Mesendoderm (in vitro differentiated cells): ENCODE results near the gene EZH1.
A peak's percentile ranks its signal among the peaks of the same experiment; 100 is the strongest.

ENCODE experiments used
- DNase-seq: peaks from one replicate; pipeline ENCODE4 v3.0.0; 2013
- H2AK5ac ChIP-seq: 2 replicates; pipeline ENCODE4 v1.6.1; 2013; ENCODE audit warnings: low read length, inconsistent platforms
- H2BK120ac ChIP-seq: 2 replicates; pipeline ENCODE4 v1.6.1; 2013; ENCODE audit warnings: low read depth, mild to moderate bottlenecking, low read length, moderate library complexity, mixed read lengths
- H2BK15ac ChIP-seq: replicated peaks from 2 replicates; pipeline ENCODE4 v1.6.1; 2013; ENCODE audit warnings: low read depth, mild to moderate bottlenecking, moderate library complexity
- H2BK5ac ChIP-seq: 2 replicates; pipeline ENCODE4 v1.6.1; 2013; ENCODE audit warnings: low read length, inconsistent platforms
- H3K18ac ChIP-seq: 2 replicates; pipeline ENCODE4 v1.6.1; 2013; ENCODE audit warnings: mild to moderate bottlenecking, low read length, mixed read lengths
- H3K23ac ChIP-seq: one replicate; pipeline ENCODE4 v1.6.1; 2013; ENCODE audit warnings: low read length
- H3K27ac ChIP-seq: 2 replicates; pipeline ENCODE4 v1.5.1; 2013; ENCODE audit warnings: low read depth, mild to moderate bottlenecking, inconsistent platforms, low read length, moderate library complexity
- H3K27me3 ChIP-seq: 2 replicates; pipeline ENCODE4 v1.6.1; 2013; ENCODE audit warnings: low read length, control low read depth, mild to moderate bottlenecking, inconsistent platforms; ENCODE audit not compliant: insufficient read depth, poor library complexity
- H3K36me3 ChIP-seq: 2 replicates; pipeline ENCODE4 v1.6.1; 2013; ENCODE audit warnings: low read length, inconsistent platforms; ENCODE audit not compliant: control insufficient read depth, insufficient read depth
- H3K4ac ChIP-seq: one replicate; pipeline ENCODE4 v1.6.1; 2013; ENCODE audit warnings: low read depth, mild to moderate bottlenecking, low read length, moderate library complexity
- H3K4me1 ChIP-seq: 2 replicates; pipeline ENCODE4 v1.6.1; 2013; ENCODE audit warnings: low read depth, low read length, inconsistent platforms; ENCODE audit not compliant: control insufficient read depth
- H3K4me2 ChIP-seq: 2 replicates; pipeline ENCODE4 v1.6.1; 2013; ENCODE audit warnings: low read length
- H3K4me3 ChIP-seq: 2 replicates; pipeline ENCODE4 v1.5.1; 2013; ENCODE audit warnings: mild to moderate bottlenecking, low read length
- H3K56ac ChIP-seq: one replicate; pipeline ENCODE4 v1.6.1; 2013; ENCODE audit warnings: low read length
- H3K79me1 ChIP-seq: 2 replicates; pipeline ENCODE4 v1.6.1; 2013; ENCODE audit warnings: low read length, inconsistent platforms
- H3K79me2 ChIP-seq: 2 replicates; pipeline ENCODE4 v1.6.1; 2013; ENCODE audit warnings: mild to moderate bottlenecking, low read length; ENCODE audit not compliant: control insufficient read depth, insufficient read depth
- H3K9ac ChIP-seq: 2 replicates; pipeline ENCODE4 v1.6.1; 2013; ENCODE audit warnings: low read length, inconsistent platforms
- H4K5ac ChIP-seq: one replicate; pipeline ENCODE4 v1.6.1; 2013; ENCODE audit warnings: low read length
- H4K8ac ChIP-seq: one replicate; pipeline ENCODE4 v1.6.1; 2013; ENCODE audit warnings: low read depth, mild to moderate bottlenecking, control low read depth, low read length, moderate library complexity
- WGBS: extraction: QIAGEN DNeasy Blood & Tissue Kit; methylation state at CpG from one replicate; pipeline ENCODE4 v1.1.7; 2013; ENCODE audit warnings: low lambda C conversion rate, missing lambda C conversion rate; ENCODE audit not compliant: insufficient coverage; ENCODE audit errors: extremely low coverage; 5-methylcytosine and 5-hydroxymethylcytosine counted together

EZH1 gene

DNA sequence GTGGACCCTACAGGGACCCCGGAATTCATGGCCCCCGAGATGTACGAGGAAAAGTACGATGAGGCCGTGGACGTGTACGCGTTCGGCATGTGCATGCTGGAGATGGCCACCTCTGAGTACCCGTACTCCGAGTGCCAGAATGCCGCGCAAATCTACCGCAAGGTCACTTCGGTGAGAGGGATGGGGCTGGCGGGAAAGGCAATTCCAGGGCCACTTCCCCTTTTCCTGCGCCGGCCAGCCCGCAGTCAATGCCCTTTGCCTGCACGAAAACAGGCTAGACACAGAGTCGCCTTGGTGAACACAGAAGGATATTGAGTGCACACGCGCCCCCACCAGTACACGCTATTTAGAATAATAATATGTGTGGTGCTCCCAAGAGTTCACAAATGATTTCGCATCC, 39.6 kb upstream of the EZH1 start:
- no peak for DNase-seq
- Histone ChIP-seq H2BK120ac (no peak overlapping the region), H4K8ac (no peak overlapping the region), H4K5ac (no peak overlapping the region), H3K4me1 (peaks cover 3% of the 10 kb centered on the region), H3K27me3 (peaks cover 6% of the 10 kb centered on the region), H3K27ac (no peak overlapping the region), H3K36me3 (no peaks in the 10 kb centered on the region), H3K4me3 (no peak overlapping the region), H3K18ac (no peak overlapping the region), H2BK5ac (no peak overlapping the region), H3K23ac (no peak overlapping the region), H3K4me2 (no peak overlapping the region), H3K79me2 (no peaks in the 10 kb centered on the region), H2BK15ac (no peak overlapping the region), H2AK5ac (no peak overlapping the region), H3K79me1 (no peaks in the 10 kb centered on the region), H3K4ac (no peak overlapping the region), H3K9ac (no peak overlapping the region), H3K56ac (no peak overlapping the region)
- WGBS = no CpG with 5 or more reads among the region's 25 CpGs

- DNase-seq = no peak
- Histone ChIP-seq H2BK5ac (no peak overlapping the region), H3K23ac (no peak overlapping the region), H2BK120ac (no peak overlapping the region), H4K5ac (no peak overlapping the region), H3K27me3 (peaks cover 6% of the 10 kb centered on the region), H3K27ac (peak overlapping the region; percentile 6), H3K79me1 (no peaks in the 10 kb centered on the region), H3K56ac (no peak overlapping the region), H3K79me2 (no peaks in the 10 kb centered on the region), H3K4me1 (peaks cover 3% of the 10 kb centered on the region), H3K36me3 (no peaks in the 10 kb centered on the region), H3K18ac (no peak overlapping the region), H2AK5ac (no peak overlapping the region), H3K4me3 (no peak overlapping the region), H4K8ac (no peak overlapping the region), H3K9ac (no peak overlapping the region), H2BK15ac (no peak overlapping the region), H3K4me2 (no peak overlapping the region), H3K4ac (no peak overlapping the region)
- no CpG with 5 or more reads among the region's 22 CpGs for WGBS
These were observed 38.9 kb upstream of the EZH1 start for GRCh38 chr17:42783791-42784138.

- WGBS = no CpG with 5 or more reads among the region's 9 CpGs
- Histone ChIP-seq H3K27ac (peak overlapping the region; percentile 6), H3K9ac (no peak overlapping the region), H3K23ac (no peak overlapping the region), H2BK15ac (no peak overlapping the region), H3K4me1 (peaks cover 3% of the 10 kb centered on the region), H2BK120ac (no peak overlapping the region), H3K56ac (no peak overlapping the region), H3K79me1 (no peaks in the 10 kb centered on the region), H2AK5ac (no peak overlapping the region), H3K36me3 (peaks cover 2% of the 10 kb centered on the region), H3K4me3 (no peak overlapping the region), H3K4ac (no peak overlapping the region), H3K4me2 (no peak overlapping the region), H4K8ac (no peak overlapping the region), H2BK5ac (no peak overlapping the region), H3K18ac (no peak overlapping the region), H4K5ac (no peak overlapping the region), H3K79me2 (no peaks in the 10 kb centered on the region), H3K27me3 (peaks cover 6% of the 10 kb centered on the region)
- DNase-seq = peak; percentile 80
These were observed 38.4 kb upstream of the EZH1 start for GRCh38 chr17:42783062-42783790.

- peaks cover 2% of the 10 kb centered on the region for H3K36me3 ChIP-seq
- peaks cover 6% of the 10 kb centered on the region for H3K27me3 ChIP-seq
- no peak overlapping the region for H3K18ac ChIP-seq
- H4K5ac ChIP-seq = no peak overlapping the region
- no peak overlapping the region for H2BK15ac ChIP-seq
- H3K4ac ChIP-seq = no peak overlapping the region
- WGBS = no CpG with 5 or more reads among the region's 29 CpGs
- H3K56ac ChIP-seq = no peak overlapping the region
- no peak overlapping the region for H3K23ac ChIP-seq
- no peak overlapping the region for H4K8ac ChIP-seq
- H3K79me1 ChIP-seq = no peaks in the 10 kb centered on the region
- H2BK5ac ChIP-seq = no peak overlapping the region
- peaks cover 3% of the 10 kb centered on the region for H3K4me1 ChIP-seq
- no peak overlapping the region for H3K27ac ChIP-seq
- H3K4me2 ChIP-seq = no peak overlapping the region
- no peak for DNase-seq
- H3K9ac ChIP-seq = no peak overlapping the region
- no peaks in the 10 kb centered on the region for H3K79me2 ChIP-seq
- H2BK120ac ChIP-seq = no peak overlapping the region
- H2AK5ac ChIP-seq = no peak overlapping the region
- no peak overlapping the region for H3K4me3 ChIP-seq
These were observed 37.6 kb upstream of the EZH1 start for GRCh38 chr17:42782166-42783061.

- Histone ChIP-seq H3K36me3 (peaks cover 2% of the 10 kb centered on the region), H3K79me1 (no peaks in the 10 kb centered on the region), H2AK5ac (no peak overlapping the region), H3K56ac (no peak overlapping the region), H3K18ac (no peak overlapping the region), H4K5ac (no peak overlapping the region), H3K4me1 (peaks cover 3% of the 10 kb centered on the region), H3K27me3 (peaks cover 6% of the 10 kb centered on the region), H3K9ac (no peak overlapping the region), H3K79me2 (no peaks in the 10 kb centered on the region), H4K8ac (no peak overlapping the region), H3K4me2 (no peak overlapping the region), H2BK15ac (no peak overlapping the region), H2BK5ac (no peak overlapping the region), H2BK120ac (no peak overlapping the region), H3K23ac (no peak overlapping the region), H3K4ac (no peak overlapping the region), H3K4me3 (no peak overlapping the region), H3K27ac (no peak overlapping the region)
- no peak for DNase-seq
- WGBS = no CpG with 5 or more reads among the region's 10 CpGs
These were observed 36.9 kb upstream of the EZH1 start for GRCh38 chr17:42781639-42782165.
